K562 (cell line): ENCODE data around the gene WFDC2. TPM values are rescaled to one million over a fixed set of nuclear protein-coding genes. Genes with fewer than 3 reads are reported as not detected.

ENCODE experiments used
- CEBPG ChIP-seq, 3 experiments: fragments of 200-800 bp in 1 of 3; sonication (Bioruptor generic) in 1 of 3; sonication (generic) in 1 of 3; formaldehyde crosslinking in 1 of 3; IDR thresholded peaks in 2 of 3; conservative IDR thresholded peaks in 1 of 3; 2 replicates each; pipeline versions ENCODE4 v1.6.1 to v1.8.0; 2016 to 2022; ENCODE audit warnings: missing compliant biosample characterization in 2 of 3, missing genetic modification characterization in 2 of 3, mild to moderate bottlenecking in 1 of 3, missing genetic modification reagents in 1 of 3
- IRF1 ChIP-seq: sonication (generic); formaldehyde crosslinking; IDR thresholded peaks from 2 replicates; pipeline ENCODE4 v1.8.0; 2022; ENCODE audit warnings: missing genetic modification reagents, mild to moderate bottlenecking, borderline replicate concordance
- NELFE ChIP-seq: IDR thresholded peaks from 2 replicates; pipeline ENCODE4 v1.6.1; 2011; ENCODE audit warnings: mild to moderate bottlenecking; ENCODE audit not compliant: insufficient read depth, insufficient read length
- SMARCC2 ChIP-seq: fragments of 450-650 bp; IDR thresholded peaks from 2 replicates; pipeline ENCODE4 v1.6.1; 2017; ENCODE audit warnings: antibody characterized with exemption, moderate library complexity, mild to moderate bottlenecking, low read depth
- SOX6 ChIP-seq: fragments of 450-650 bp; IDR thresholded peaks from 2 replicates; pipeline ENCODE4 v1.6.1; 2014; ENCODE audit warnings: mild to moderate bottlenecking
- TAF15 ChIP-seq: fragments of 200-400 bp; formaldehyde crosslinking; IDR thresholded peaks from 2 replicates; pipeline ENCODE4 v1.6.1; 2017; ENCODE audit warnings: mild to moderate bottlenecking, low read depth, low read length, moderate library complexity
- UBTF ChIP-seq, 2 experiments: IDR thresholded peaks; 2 replicates each; pipeline ENCODE4 v1.6.1; 2012; ENCODE audit warnings: improper control_type of control experiment in 2 of 2, low read depth in 2 of 2, low read length in 2 of 2, borderline replicate concordance in 1 of 2
- polyA plus RNA-seq, 8 experiments: library from polyadenylated mRNA; depleted of rRNA in 4 of 8; stranded (reverse) in 5 of 8; unstranded in 3 of 8; fragments of >200 nt; fragmentation: Nextera tagmentation in 2 of 8; fragmentation: Illumina TruSeq in 1 of 8; extraction: Ambion mirVana in 2 of 8; extraction: Trizol in 1 of 8; gene quantifications; 2 replicates each; pipeline versions ENCODE4 v1.2.1 to v1.2.3, GENCODE V29; 2011 to 2014; ENCODE audit warnings: inconsistent platforms in 1 of 8, missing spikeins in 1 of 8
- total RNA-seq, 7 experiments: library from RNA; depleted of rRNA in 6 of 7; stranded (reverse); fragments of >200 nt in 6 of 7; fragmentation: Illumina TruSeq in 2 of 7; extraction: Trizol in 2 of 7; gene quantifications; 2 replicates each; pipeline versions ENCODE4 v1.2.1 to v1.2.3, GENCODE V29; 2011 to 2021; ENCODE audit warnings: low replicate concordance in 1 of 7
- TF ChIP-seq, protein P1 (sequence below): fragments of 250-450 bp; sonication (Bioruptor Pico); IDR thresholded peaks from 2 replicates; pipeline ENCODE4 v1.5.0; 2022; ENCODE audit warnings: mild to moderate bottlenecking

Gene WFDC2
- total and polyA plus RNA-seq, 9 of the 15 experiments (the other 6 are each of a cell fraction or from before 2014, with no cell fraction given): not detected

GRCh38 chr20:45432294-45432693 is 37.3 kb upstream of the WFDC2 start (continued):
- TF ChIP-seq UBTF (IDR thresholded peaks at IDR 0.05; ENCODE audit: borderline replicate concordance in 1 of 2, low read depth in 2 of 2, low read length in 2 of 2): no peak
- TF ChIP-seq CEBPG (CRISPR knock-in tag; IDR thresholded peaks at IDR 0.05): no peak
- TF ChIP-seq CEBPG (tag; conservative IDR thresholded peaks at IDR 0.05 in 1 of 2, IDR thresholded peaks at IDR 0.05 in 1 of 2): no peak
- TF ChIP-seq SMARCC2: no peak
- TF ChIP-seq IRF1 (CRISPR knock-in tag): no peak
- TF ChIP-seq, protein P1, sequence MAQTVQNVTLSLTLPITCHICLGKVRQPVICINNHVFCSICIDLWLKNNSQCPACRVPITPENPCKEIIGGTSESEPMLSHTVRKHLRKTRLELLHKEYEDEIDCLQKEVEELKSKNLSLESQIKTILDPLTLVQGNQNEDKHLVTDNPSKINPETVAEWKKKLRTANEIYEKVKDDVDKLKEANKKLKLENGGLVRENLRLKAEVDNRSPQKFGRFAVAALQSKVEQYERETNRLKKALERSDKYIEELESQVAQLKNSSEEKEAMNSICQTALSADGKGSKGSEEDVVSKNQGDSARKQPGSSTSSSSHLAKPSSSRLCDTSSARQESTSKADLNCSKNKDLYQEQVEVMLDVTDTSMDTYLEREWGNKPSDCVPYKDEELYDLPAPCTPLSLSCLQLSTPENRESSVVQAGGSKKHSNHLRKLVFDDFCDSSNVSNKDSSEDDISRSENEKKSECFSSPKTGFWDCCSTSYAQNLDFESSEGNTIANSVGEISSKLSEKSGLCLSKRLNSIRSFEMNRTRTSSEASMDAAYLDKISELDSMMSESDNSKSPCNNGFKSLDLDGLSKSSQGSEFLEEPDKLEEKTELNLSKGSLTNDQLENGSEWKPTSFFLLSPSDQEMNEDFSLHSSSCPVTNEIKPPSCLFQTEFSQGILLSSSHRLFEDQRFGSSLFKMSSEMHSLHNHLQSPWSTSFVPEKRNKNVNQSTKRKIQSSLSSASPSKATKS (CRISPR knock-in tag): no peak
- TF ChIP-seq TAF15: no peak
- no peak for TF ChIP-seq NELFE
- TF ChIP-seq SOX6: no peak
- TF ChIP-seq, all 486 proteins: peak for 0
